Measurements from ENCODE around the gene FAM229A. TPM values are rescaled to one million over a fixed set of nuclear protein-coding genes. Genes with fewer than 3 reads are reported as not detected.
A peak's percentile ranks its signal among the peaks of the same experiment; 100 is the strongest.

The FAM229A gene
- total RNA-seq, 4 donors from 2014 or later = 1.4 to 7.1 (median 3.2) TPM

GRCh38 chr1:32353886-32354570 is 8.3 kb downstream of the FAM229A start:
- intact Hi-C loops (cut with DNase I) = no loop called here
- Histone ChIP-seq H3K36me3 (no peaks in the 10 kb centered on the region), H3K9me3 (no peaks in the 10 kb centered on the region), H3K27me3 (no peaks in the 10 kb centered on the region), H3K4me3 (no peak overlapping the region), H3K4me1 (peaks cover 16 to 47% (median 33%) of the 10 kb centered on the region in 3 donors), H3K27ac (peak overlapping the region in 3 of 4 donors; percentile 7 to 90 (median 17))
- 32 to 49% methylated on average over 2 of the region's 2 CpGs for WGBS, 2 donors
- no peak for DNase-seq
- TF ChIP-seq POLR2A (IDR thresholded peaks at IDR 0.05) (no peak), CTCF (IDR thresholded peaks at IDR 0.05) (no peak)

- Histone ChIP-seq H3K4me3 (no peak overlapping the region), H3K27ac (peak overlapping the region in 3 of 4 donors; percentile 17 to 90 (median 76)), H3K4me1 (peaks cover 16 to 53% (median 34%) of the 10 kb centered on the region in 3 donors), H3K36me3 (no peaks in the 10 kb centered on the region), H3K27me3 (no peaks in the 10 kb centered on the region), H3K9me3 (no peaks in the 10 kb centered on the region)
- WGBS, 2 donors = 20 to 35% methylated on average over 1 to 2 of the region's 2 CpGs
- DNase-seq = no peak
- intact Hi-C loops (cut with DNase I) = no loop called here
- no peak for TF ChIP-seq POLR2A (IDR thresholded peaks at IDR 0.05)
- TF ChIP-seq CTCF (IDR thresholded peaks at IDR 0.05) = no peak
Measured at GRCh38 chr1:32353431-32353830, 8.9 kb downstream of the FAM229A start.

- H3K27me3 ChIP-seq = no peaks in the 10 kb centered on the region
- DNase-seq = no peak
- H3K4me3 ChIP-seq = no peak overlapping the region
- WGBS, 2 donors = 53 to 58% methylated on average over 2 of the region's 2 CpGs
- peaks cover 16 to 58% (median 34%) of the 10 kb centered on the region in 3 donors for H3K4me1 ChIP-seq
- no peaks in the 10 kb centered on the region for H3K36me3 ChIP-seq
- intact Hi-C loops (cut with DNase I) = no loop called here
- no peak for TF ChIP-seq POLR2A (IDR thresholded peaks at IDR 0.05)
- no peak for TF ChIP-seq CTCF (IDR thresholded peaks at IDR 0.05)
- H3K27ac ChIP-seq = peak overlapping the region in 2 of 4 donors; percentile 17 to 90
- H3K9me3 ChIP-seq = no peaks in the 10 kb centered on the region
Measured at GRCh38 chr1:32352831-32353383, 9.4 kb downstream of the FAM229A start.

GRCh38 chr1:32352239-32352745 is 10.0 kb downstream of the FAM229A start:
- 77 to 87% methylated on average over 3 to 4 of the region's 8 CpGs for WGBS, 2 donors
- DNase-seq = no peak
- Histone ChIP-seq H3K27ac (peak overlapping the region; percentile 81 to 93 (median 90)), H3K36me3 (no peaks in the 10 kb centered on the region), H3K27me3 (no peaks in the 10 kb centered on the region), H3K9me3 (no peaks in the 10 kb centered on the region), H3K4me1 (peaks cover 16 to 58% (median 34%) of the 10 kb centered on the region in 3 donors), H3K4me3 (peak overlapping the region; percentile 58 to 81 (median 71))
- TF ChIP-seq CTCF (IDR thresholded peaks at IDR 0.05) = peak in 1 of 6 experiments; percentile 3
- TF ChIP-seq POLR2A (IDR thresholded peaks at IDR 0.05) = no peak
- intact Hi-C loops (cut with DNase I) = no loop called here

Data from esophagus squamous epithelium (tissue), 5 donors.